ENCODE data around the gene SLC39A1.
"Not testable (repeated sequence)": the region's sequence is repeated elsewhere in the genome, so short reads cannot be mapped to it uniquely, and the experiment has no call there.

DNA sequence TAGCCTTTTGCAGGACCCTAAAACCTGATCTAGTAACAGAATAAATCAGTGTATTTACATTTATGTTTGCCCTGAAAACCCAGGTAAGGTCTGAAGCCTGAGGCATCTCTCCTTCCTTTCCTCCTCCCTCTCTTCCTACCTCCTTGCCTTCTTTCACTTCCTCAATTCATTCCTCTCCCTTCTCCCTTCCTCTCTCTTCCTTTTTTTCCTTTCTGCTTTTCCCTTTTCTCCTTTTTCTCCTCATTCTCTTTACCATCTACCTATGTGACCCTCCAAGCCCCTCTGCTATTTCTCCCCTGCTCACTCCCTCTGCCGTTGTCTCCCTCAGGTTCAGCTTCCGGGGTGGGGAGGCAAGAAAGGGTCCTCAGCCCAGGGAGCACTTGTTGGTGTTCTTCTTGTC lies 18.4 kb upstream of the SLC39A1 start:
- TF ChIP-seq, protein P1, sequence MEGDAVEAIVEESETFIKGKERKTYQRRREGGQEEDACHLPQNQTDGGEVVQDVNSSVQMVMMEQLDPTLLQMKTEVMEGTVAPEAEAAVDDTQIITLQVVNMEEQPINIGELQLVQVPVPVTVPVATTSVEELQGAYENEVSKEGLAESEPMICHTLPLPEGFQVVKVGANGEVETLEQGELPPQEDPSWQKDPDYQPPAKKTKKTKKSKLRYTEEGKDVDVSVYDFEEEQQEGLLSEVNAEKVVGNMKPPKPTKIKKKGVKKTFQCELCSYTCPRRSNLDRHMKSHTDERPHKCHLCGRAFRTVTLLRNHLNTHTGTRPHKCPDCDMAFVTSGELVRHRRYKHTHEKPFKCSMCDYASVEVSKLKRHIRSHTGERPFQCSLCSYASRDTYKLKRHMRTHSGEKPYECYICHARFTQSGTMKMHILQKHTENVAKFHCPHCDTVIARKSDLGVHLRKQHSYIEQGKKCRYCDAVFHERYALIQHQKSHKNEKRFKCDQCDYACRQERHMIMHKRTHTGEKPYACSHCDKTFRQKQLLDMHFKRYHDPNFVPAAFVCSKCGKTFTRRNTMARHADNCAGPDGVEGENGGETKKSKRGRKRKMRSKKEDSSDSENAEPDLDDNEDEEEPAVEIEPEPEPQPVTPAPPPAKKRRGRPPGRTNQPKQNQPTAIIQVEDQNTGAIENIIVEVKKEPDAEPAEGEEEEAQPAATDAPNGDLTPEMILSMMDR (IDR thresholded peaks at IDR 0.05): not testable (repeated sequence)
- not testable (repeated sequence) for TF ChIP-seq POLR2A, EP300, POLR2AphosphoS5 (IDR thresholded peaks at IDR 0.05)

All from sigmoid colon (tissue), 4 donors.